ENCODE measurements around the gene TOR4A. TPM values are rescaled to one million over a fixed set of nuclear protein-coding genes. Genes with fewer than 3 reads are reported as not detected.

The TOR4A gene
- polyA plus RNA-seq, 1 donor = 18.4 TPM

Other genes starting within 250 kb of the TOR4A start
- gene ABCA2, start 249.5 kb upstream of the TOR4A start, polyA plus RNA-seq = 25.3 TPM
- 0.69 TPM for gene FUT7, start 245.6 kb upstream of the TOR4A start, polyA plus RNA-seq
- gene NPDC1, start 231.5 kb upstream of the TOR4A start, polyA plus RNA-seq = 42.7 TPM
- 9.9 TPM for gene ENTPD2, start 223.7 kb upstream of the TOR4A start, polyA plus RNA-seq
- 12.1 TPM for gene SAPCD2, start 207.2 kb upstream of the TOR4A start, polyA plus RNA-seq
- 32.4 TPM for gene UAP1L1, start 200.2 kb upstream of the TOR4A start, polyA plus RNA-seq
- 39.5 TPM for gene MAN1B1, start 190.7 kb upstream of the TOR4A start, polyA plus RNA-seq
- 196 TPM for gene DPP7, start 163.0 kb upstream of the TOR4A start, polyA plus RNA-seq
- 2.6 TPM for gene GRIN1, start 138.6 kb upstream of the TOR4A start, polyA plus RNA-seq
- gene LRRC26, start 107.7 kb upstream of the TOR4A start, polyA plus RNA-seq = 12.0 TPM
- not detected for gene TMEM210, start 105.7 kb upstream of the TOR4A start, polyA plus RNA-seq
- gene ANAPC2, start 89.2 kb upstream of the TOR4A start, polyA plus RNA-seq = 47.0 TPM
- 66.0 TPM for gene SSNA1, start 89.0 kb upstream of the TOR4A start, polyA plus RNA-seq
- 32.1 TPM for gene TPRN, start 77.0 kb upstream of the TOR4A start, polyA plus RNA-seq
- gene TMEM203, start 72.1 kb upstream of the TOR4A start, polyA plus RNA-seq = 33.1 TPM
- gene NDOR1, start 72.0 kb upstream of the TOR4A start, polyA plus RNA-seq = 12.1 TPM
- 11.0 TPM for gene RNF208, start 55.5 kb upstream of the TOR4A start, polyA plus RNA-seq
- gene CYSRT1, start 52.6 kb upstream of the TOR4A start, polyA plus RNA-seq = 71.7 TPM
- gene RNF224, start 50.2 kb upstream of the TOR4A start, polyA plus RNA-seq = 87.5 TPM
- gene SLC34A3, start 46.8 kb upstream of the TOR4A start, polyA plus RNA-seq = 36.9 TPM
- gene TUBB4B, start 36.4 kb upstream of the TOR4A start, polyA plus RNA-seq = 402 TPM
- 3.4 TPM for gene STPG3, start 26.4 kb upstream of the TOR4A start, polyA plus RNA-seq
- 45.9 TPM for gene NELFB, start 22.4 kb upstream of the TOR4A start, polyA plus RNA-seq
- 32.4 TPM for gene NRARP, start 24.5 kb downstream of the TOR4A start, polyA plus RNA-seq
- gene EXD3, start 145.4 kb downstream of the TOR4A start, polyA plus RNA-seq = 36.5 TPM
- 11.8 TPM for gene NOXA1, start 145.7 kb downstream of the TOR4A start, polyA plus RNA-seq
- gene ENTPD8, start 163.6 kb downstream of the TOR4A start, polyA plus RNA-seq = 14.2 TPM
- 33.4 TPM for gene NSMF, start 181.6 kb downstream of the TOR4A start, polyA plus RNA-seq